CD4-positive, alpha-beta T cell treated with Interleukin-15 for 1 hour (primary cell): ENCODE measurements around the gene RAB1A.

ENCODE experiments used
- DNase-seq: peaks from one replicate; pipeline ENCODE4 v3.0.0-alpha.2; 2020

RAB1A gene

DNA sequence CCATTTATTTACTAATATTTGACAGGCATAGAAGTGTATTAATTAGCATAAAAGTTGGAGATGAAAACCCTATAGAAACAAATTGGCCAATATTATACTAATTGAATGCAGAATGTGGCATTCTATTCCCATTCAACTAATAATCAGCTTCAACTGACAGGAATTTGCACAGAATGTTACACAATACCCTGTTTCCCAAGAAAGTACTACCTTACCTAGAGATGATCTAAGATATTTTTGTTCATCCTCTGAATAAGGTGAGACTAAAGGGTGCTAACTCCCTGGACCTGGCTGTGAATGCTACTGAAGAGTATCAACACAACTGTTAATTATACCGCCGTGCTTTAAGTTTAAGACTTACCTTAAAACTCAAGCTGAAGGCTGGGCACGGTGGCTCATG, 44.8 kb downstream of the RAB1A start:
- no peak for DNase-seq

DNA sequence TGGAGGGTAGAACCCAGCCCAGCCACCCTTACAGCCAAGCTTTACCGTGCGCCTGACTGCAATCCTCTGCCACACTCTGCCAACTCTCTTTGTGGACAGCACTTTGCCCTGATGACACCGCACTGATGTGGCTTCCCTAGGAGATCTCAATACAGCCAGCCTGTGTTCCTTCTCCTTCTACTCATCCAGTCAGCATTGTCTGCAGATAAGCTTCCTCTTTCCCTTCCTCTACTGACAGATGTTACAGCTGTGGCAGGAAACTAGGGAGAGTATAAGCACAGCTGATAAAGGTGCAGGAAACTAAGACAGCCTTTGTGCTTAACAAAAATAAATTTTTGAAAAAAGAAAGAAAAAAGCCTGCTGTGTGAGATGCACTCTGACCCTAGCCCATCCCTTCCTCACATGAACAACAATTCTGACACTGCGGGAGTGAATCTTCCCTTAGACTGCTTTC, 48.6 kb downstream of the RAB1A start:
- no peak for DNase-seq

DNA sequence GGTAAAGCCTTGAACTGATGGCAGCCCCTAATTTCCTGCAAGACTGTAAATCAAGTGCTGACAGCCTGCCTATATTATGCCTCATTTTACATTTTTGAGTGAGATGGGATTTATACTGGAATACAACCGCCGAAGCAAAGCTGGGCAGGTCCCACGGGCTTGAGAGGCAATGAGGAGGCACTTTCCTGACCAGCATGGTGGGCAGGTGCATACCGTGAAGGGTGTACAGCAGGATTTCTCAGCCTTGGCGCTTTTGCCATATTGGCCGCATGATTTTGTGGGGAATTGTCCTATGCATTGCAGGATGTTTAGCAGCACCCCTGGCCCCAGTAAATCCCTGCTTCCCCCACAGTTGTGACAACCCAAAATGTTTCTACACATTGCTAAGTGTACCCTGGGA, 50.9 kb downstream of the RAB1A start:
- DNase-seq: no peak

DNA sequence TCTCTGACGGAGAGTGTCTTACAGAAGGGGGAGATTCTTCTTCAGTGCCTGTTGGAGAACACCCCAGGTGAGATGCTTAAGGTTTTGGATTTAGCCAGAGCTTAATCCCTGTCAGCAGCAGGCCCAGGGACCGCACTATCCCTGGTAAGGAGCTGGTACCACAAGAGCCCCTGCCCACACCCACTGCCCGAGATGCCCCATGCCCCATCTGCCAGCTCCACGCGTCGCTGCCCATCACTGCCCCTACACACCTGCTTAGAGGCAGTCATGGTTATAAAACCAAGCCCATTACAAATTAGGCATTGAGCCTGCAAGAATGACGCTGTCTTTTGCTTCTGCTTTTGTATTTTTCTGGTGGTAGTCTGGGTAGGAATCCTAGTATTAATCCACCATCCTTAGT, 52.0 kb downstream of the RAB1A start:
- no peak for DNase-seq

DNA sequence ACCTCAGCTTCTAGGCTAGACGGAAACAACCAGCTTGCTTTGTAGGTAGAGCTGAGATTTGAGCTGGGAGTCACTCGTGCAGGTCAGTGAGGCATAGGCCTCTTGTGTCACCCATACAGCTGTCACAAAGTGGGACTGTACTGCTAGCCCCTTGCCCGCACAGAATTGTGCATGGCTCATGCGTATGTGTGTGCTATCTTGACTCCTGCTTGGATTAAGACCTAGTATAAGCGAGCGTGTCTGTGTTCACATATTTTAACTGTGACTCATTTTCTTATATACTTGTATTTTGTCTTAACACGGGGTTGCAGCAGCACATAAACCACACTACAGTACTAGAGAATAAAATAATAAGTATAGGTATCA, 53.6 kb downstream of the RAB1A start:
- DNase-seq: no peak

DNA sequence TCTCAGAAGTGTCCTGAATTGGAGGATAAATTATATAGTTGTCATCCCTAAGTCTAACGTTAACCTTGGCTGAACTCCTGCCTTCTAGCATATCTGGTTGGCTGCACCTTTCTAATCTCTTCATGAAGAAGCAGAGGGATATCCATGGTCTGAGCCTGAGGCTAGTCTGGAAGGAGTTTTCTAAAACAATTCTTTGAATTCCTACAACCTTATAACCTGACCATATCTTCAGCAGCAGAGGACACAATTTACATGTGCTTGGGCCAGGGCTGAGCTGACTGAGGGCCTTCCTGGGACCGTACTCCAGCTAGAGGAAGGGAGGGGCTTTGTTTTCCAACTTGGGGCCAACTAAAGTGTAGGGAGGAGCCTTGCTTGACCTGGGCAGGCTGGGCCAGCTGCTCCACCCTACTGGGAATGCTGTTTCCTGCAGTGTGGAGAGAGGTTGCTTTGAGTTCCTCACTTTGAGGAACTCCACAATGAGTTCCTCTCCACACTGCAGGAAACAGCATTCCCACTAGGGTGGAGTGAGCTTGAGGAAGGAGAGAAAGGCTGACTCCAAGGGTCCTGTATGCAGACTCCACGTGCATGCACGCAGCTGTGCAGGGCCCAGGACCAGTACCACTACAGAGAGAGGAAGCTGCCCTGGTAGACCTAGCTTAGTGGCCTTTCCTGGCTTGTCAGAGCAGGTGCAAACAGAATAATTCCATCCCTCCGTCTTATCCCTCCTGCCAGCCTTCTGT, 54.1 kb downstream of the RAB1A start:
- DNase-seq: no peak

DNA sequence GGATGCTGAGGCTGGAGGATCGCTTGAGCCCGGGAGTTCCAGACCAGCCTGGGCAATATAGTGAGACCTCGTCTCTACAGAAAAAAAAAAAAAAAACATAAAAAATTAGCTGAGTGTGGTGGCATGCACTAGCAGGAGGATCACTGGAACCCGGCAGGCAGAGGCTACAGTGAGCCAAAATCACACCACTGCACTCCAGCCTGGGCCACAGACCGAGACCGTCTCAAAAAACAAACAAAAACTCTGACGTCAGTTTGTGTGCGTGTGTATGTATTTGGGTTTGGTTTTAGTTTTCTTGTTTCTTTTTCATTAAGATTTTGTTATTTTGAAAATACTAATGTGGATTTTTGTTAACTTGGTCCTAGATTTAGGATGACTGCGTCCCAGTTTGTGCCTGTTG, 54.7 kb downstream of the RAB1A start:
- no peak for DNase-seq

DNA sequence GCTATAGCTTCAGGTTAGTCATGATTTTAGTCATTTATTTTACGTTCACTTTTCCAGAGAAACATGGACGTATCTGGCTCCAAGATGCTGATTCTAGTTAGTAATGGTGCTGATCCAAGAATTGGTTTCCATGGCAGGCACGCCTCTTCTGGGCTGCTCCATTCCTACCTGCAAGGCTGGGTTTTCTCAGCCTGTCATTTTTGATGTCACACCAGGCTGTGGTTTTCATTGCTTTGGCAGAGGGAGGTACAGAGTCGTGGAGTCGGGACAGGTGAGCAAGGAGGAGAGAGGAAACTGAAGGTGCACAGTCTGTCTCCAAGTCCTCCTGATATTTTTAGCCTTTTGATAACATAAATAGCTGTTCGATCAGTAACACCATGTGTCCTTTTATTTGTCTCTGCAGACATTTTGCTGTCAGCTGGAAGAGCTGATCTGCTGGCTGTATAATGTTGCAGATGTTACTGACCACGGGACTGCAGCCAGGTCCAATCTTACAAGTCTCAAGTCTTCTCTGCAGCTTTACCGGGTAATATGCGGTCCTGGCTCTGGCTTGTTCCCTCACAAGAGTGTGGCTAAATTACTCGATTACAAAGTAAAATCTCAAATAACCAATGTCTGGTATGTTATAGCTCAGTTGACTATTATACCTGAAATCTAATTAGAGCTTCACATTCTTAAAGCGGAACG, 55.9 kb downstream of the RAB1A start:
- no peak for DNase-seq

DNA sequence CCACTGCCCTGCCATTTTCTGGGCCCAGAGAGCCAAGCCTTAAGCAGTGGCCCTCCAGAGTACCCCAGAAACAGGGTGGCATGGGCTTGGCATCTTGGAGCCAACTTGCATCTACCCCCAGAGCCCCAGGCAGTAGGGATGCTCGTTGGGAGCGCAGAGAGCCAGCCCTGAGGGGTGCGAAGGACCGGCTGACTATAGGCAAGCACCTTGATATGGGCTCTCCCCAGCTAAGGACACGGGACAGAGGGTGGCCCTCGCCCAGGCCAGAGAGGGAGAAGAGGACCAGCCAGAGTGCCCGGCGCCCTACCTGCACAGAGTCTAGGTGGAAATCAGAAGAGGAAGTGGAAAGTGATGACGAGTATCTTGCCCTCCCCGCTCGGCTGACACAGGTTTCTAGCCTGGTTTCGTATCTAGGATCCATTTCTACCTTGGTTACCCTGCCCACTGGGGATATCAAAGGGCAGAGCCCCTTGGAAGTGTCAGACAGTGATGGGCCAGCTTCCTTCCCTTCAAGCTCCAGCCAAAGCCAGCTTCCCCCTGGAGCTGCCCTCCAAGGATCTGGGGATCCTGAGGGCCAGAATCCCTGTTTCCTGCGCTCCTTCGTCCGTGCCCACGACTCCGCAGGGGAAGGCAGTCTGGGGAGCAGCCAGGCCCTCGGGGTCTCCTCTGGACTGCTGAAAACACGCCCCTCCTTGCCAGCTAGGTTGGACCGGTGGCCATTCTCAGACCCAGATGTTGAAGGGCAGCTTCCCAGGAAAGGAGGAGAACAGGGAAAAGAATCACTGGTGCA, 57.5 kb downstream of the RAB1A start:
- no peak for DNase-seq

DNA sequence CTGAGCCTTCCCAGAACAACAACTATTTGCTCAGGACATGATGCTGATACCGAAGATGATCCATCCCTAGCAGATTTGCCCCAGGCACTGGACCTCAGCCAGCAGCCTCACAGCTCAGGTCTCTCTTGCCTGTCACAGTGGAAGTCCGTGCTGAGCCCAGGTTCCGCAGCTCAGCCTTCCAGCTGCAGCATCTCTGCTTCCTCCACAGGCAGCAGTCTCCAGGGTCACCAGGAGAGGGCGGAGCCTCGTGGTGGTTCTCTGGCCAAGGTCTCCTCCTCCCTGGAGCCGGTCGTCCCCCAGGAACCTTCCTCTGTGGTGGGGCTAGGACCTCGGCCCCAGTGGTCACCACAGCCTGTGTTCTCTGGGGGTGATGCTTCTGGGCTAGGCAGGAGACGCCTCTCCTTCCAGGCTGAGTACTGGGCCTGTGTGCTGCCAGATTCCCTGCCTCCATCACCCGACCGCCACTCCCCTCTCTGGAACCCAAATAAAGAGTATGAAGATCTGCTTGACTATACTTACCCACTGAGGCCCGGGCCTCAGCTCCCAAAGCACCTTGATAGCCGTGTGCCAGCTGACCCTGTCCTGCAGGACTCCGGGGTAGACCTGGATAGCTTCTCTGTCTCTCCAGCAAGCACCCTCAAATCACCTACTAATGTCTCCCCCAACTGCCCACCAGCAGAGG, 58.3 kb downstream of the RAB1A start:
- DNase-seq: no peak

DNA sequence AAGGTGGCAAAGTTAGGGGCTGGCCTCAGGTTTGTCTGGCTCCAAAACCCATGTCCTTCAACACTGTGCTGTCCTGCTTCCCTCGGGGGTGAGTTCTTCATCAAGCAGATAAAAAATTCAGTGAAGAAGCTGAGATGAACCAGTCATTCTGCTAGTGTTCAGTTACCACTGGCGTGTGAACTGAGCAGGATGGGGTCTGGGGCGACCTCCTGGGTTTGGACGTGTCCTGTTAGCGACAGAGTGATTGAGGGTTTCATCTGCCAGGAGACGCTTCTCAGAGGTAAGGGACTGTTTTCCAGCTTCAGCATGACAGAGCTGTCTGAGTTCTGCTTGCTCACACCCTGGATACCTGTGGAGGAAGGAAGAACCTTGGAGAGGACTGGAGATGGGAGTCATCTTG, 59.0 kb downstream of the RAB1A start:
- no peak for DNase-seq

DNA sequence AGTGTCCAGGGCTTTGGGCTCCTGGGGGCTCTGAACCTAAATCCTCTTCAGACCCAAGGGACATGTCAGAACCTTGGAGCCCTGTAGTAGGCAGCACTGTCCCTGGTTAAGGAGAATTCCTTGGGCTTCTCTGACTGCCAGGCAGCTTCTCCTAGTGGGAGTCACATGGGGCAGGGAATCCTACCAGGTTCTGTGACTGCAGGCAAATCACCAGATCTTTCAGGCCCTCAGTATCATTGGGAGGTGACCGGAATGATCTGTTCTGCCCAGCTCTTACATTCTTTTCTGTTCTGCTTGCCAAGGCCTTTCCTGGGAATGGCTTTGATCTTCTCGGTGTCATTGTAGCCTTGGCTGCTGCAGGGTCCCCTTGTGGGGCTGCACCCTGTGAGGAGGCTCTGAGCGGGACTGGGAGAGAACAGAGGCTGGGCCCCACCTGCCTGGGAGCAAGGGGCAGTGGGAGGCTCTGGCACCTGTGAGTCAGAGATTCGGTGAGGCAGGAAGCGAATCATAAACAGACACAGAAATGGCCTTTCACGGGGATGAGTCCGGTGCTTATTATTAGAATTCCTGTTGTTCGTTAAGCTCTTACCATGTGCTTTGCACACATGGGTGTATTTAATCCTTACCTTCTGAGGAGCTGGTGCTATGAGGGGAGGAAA, 59.6 kb downstream of the RAB1A start:
- no peak for DNase-seq

DNA sequence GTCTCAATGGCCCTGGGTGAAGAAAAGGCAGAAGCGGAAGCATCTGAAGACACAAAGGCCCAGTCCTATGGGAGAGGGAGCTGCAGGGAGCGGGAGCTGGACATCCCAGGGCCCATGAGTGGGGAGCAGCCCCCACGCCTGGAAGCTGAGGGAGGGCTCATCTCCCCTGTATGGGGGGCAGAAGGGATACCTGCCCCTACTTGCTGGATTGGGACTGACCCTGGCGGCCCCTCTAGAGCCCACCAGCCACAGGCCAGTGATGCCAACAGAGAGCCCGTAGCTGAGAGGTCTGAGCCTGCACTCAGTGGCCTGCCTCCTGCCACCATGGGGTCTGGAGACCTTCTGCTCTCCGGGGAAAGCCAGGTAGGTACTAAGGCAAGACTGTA, 60.5 kb downstream of the RAB1A start:
- no peak for DNase-seq

DNA sequence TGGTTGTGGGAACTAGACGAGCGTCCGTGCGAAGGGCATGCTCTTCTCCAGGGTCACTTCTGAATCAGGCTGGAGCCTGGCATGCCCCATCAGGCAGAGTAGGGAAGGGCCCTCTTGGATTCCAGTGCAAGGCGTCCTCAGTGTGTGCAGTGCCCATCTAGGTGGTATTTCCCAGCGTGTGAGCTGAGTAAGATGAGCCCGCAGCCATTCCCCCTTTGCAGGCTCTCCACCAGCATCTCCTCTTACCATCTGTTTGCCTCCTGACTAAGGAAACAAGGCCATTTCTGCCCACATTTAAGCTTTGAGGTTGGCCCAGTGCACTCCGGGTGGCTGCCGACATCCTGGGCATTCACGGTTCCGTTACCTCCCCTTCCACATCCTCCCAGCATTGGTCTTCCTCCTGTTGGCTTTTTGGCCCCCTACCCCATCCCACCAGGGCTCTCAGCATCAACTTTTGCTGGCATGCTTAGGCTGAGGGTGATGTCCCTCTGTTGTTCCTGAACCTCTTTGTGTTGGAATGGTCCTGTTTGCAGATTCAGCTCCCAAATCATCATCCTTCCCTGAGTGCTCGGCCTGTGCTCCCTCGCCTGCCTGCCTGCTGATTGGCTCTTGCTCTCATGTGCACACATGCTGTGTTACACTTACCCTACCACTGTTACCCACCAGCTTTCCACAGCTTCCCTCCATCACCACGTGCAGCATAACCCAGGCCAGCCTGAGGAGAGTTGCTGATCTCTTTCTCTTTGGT, 61.9 kb downstream of the RAB1A start:
- DNase-seq: no peak

DNA sequence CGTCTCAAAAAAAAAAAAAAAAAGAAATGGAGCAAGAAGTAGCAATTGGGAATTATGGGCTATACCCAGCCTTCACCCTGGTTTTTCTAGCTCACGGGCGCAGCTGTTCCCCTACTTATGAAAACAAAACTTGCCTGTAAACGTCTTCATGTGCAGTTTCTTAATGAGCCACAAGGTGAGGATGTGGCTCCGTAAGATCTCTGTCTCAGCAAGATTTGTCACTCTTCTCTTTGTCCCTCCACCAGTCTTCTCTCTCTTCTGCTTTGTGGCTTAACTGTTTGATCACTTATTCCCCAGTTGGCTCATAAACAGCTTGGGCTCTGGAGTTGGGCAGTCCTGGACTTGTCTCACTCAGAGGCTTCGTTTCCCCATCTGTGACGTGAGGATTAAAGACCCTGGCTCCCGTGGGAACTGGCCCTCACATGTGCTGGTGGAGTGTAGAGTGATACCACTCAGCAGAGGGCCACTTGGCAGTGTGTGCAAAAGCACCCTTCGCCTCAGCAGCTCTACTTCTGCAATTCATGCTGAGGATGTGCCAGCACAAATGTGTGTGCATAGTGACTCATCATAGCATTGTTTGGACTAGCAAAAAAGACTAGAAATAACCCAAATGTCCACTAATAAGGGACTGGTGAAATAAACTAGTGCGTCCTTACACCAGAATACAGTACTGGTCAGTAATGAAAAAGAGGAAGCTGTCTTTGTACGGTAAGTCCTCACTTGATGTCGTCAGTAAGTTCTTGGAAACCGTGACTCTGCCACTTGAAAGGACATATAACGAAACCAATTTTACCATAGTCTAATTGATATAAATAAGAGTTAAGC, 65.0 kb downstream of the RAB1A start:
- DNase-seq: peak; percentile 76

DNA sequence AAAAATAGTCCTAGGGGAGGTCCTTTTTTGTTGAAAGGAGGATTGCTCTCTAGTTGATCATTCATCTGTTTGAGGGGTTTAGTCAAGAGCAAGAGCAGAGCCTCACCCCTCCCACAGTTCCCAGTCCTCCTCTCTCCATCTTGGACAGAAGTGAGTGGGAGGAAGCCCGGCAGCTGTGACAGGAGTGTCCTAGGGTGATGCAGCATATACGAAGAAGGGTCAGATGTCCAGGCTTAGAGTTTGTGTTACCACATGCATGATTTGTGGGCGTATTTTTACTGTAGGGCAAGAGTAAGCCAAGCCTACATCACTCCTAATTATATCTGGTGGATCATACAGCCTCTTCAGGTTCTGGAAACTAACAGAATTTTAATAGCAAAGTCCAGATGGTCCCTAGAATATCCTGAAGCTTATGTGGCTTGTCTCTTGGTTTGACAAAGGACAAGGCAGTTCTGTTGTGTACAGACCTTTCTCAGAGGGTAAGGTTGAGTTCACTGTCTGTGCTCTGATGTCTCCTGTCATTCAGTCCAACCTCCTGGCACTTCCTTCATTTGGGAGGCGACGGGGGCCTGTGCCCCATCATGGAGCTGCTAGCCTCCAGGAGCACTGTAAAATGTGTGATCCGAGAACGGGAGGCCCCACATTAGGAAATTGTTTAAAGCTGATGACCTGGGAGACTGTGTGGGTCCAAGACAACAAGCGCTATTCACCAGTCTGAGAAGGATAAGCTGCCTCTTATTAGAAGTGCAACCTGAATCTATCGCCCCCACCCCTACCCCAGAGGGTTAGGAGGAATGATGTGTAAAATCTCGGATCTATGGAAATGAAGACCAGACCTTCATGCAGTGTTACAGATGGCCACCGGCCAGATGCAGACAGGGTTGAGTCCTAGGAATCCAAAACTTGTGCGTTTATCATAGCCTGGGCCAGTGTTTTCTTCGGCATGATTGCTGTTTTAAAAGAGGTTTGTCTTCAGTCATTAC, 66.8 kb downstream of the RAB1A start:
- no peak for DNase-seq

DNA sequence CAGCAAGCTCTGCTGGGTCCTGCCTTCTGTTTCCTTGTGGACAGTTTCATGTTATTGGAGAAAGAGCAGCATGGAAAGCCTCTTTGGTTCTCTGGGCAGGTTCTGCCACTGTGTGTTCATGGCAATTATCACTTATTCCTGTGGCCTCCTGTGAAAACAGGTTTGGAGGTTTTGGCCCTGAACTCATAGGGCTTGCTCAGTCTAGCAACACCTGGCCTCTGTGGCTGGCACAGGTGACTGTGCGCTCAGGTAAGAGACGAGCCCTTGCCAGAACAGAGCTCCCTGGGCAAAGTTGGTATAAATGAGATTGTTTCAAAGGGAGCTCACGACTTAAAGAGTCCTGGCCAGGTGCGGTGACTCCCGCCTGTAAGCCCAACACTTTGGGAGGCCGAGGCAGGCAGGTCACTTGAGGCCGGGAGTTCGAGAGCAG, 68.0 kb downstream of the RAB1A start:
- DNase-seq: no peak

DNA sequence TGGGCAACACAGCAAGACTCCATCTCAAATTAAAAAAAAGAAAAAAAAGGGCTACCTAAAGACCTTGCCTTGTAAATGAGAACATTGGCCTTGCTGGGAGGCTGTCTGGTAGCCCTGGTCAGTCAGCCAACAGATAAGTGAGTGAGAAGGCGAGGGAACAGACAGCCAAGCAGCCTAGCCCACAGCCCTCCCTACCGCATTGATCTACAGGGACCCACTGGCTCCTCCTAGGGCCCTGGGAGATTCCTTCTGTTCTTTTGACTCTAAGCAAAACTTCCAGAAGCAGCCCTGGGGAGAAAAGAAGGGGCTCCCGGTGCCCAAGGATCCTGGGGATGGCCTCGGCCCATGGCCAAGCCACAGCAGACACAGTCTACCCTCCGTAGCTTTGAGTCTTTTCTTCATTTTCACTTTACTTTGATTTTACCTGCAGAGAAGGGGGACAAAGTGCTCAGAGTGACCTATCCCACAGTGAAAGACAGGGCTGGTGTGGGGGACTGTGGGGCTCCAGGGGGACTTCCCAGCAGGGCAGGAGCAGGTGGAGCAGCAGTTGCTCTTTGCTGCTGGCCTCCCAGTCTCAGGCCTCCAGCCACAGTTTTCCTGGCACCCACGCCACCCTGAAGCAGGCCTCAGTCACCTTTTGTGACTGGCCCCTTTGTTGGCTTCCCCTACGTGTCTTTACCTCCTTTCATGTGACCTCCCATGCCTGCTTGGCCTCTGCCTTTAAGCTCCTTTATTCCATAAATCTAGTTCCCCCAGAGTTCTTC, 68.6 kb downstream of the RAB1A start:
- no peak for DNase-seq

DNA sequence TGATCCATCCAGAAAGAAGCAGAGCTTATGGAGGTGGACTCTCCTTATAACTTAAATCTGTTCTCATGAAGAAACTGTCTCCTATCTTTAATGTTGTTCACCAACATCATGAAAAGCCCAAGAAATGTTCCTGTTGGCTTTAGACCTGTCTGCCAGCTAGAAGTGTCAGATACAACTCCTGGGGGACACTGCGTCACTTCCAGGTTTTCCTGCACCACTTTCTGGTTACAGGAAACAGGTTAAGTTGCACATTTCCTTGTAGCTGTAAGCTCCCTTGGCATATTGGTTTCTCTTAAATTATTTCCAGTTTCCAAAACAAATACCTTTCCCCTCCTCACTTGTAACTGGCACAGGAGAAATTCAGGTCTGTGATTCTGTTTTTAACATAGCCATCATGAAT, 70.8 kb downstream of the RAB1A start:
- DNase-seq: no peak
